Fibroblast of pulmonary artery (primary cell): ENCODE results near the gene IFI30.
A peak's percentile ranks its signal among the peaks of the same experiment; 100 is the strongest.
"Not testable (repeated sequence)": the region's sequence is repeated elsewhere in the genome, so short reads cannot be mapped to it uniquely, and the experiment has no call there.

Source experiments
- DNase-seq: peaks from one replicate; pipeline ENCODE4 v3.0.0-alpha.2; 2010; ENCODE audit warnings: low read depth
- H3K4me3 ChIP-seq: replicated peaks from 2 replicates; pipeline ENCODE4 v1.5.1; 2011; ENCODE audit warnings: low read depth, mild to moderate bottlenecking, control low read depth, low read length, moderate library complexity
- TF ChIP-seq, protein P1 (sequence below): IDR thresholded peaks from 2 replicates; pipeline ENCODE4 v1.5.1; 2011; ENCODE audit warnings: mild to moderate bottlenecking, control low read depth, low read length, inconsistent platforms; ENCODE audit errors: missing control alignments

IFI30 gene

DNA sequence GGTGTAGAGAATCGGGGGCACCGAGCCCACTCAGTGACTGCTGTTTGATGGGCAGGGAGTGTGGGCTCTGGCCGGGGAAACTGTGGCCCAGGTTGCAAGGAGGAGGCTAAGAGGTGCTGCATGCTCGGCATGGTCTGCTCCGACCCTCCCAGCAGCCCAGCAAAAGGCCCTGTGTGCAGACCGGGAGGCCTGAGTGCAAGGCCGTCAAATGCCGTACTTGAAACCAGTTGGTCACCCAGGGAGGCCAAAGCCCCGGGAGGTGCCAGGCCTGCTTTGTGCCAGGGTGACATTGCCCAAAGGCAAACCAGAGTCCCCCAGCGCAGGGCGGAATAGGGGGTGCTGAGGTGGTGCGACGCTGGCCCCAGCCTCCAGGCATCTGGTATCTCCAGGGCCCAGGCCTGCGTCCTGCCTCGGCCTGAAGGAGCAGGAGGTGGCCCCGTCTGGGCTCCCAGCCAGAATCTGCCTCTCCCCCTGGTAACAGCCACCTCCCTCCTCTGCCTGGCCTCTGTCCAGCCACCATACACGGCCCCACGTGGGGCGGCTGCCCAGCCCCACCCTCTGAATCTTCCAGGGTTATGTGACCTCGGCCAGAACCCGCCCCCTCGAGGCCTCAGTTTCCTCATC, 16.7 kb upstream of the IFI30 start:
- TF ChIP-seq, protein P1, sequence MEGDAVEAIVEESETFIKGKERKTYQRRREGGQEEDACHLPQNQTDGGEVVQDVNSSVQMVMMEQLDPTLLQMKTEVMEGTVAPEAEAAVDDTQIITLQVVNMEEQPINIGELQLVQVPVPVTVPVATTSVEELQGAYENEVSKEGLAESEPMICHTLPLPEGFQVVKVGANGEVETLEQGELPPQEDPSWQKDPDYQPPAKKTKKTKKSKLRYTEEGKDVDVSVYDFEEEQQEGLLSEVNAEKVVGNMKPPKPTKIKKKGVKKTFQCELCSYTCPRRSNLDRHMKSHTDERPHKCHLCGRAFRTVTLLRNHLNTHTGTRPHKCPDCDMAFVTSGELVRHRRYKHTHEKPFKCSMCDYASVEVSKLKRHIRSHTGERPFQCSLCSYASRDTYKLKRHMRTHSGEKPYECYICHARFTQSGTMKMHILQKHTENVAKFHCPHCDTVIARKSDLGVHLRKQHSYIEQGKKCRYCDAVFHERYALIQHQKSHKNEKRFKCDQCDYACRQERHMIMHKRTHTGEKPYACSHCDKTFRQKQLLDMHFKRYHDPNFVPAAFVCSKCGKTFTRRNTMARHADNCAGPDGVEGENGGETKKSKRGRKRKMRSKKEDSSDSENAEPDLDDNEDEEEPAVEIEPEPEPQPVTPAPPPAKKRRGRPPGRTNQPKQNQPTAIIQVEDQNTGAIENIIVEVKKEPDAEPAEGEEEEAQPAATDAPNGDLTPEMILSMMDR, result no peak
- H3K4me3 ChIP-seq, result no peak overlapping the region
- DNase-seq, result peak; percentile 95

DNA sequence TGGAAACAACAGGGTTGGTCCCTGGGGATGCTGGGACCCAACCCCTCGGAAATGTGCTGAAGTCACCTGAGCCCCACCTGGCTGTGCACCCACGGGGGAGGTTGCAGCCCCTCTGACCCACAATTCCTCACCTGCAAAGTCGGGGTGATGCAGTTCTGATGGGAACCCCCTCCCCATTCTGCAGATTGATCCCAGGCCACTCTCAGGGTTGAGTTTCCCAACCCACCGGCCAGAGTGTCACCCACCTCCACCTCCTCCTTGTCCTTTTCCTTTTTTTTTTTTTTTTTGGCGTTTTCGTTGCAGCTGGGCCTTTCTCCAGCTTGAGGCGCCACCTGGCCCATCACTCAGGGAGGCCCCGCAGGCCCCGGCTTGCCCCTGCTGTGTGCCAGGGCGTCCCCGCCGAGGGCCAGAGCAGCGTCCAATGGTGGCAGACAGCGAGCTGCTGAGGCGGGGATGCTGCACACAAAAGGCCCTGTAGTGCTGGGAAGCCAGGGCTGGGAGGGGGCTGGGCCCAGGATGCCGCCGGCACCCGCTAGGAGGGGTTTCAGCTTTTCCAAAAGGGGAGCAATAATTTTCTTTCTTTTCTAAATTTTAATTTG, 16.0 kb upstream of the IFI30 start:
- no peak for DNase-seq
- H3K4me3 ChIP-seq, result no peak overlapping the region
- TF ChIP-seq, protein P1, result no peak

DNA sequence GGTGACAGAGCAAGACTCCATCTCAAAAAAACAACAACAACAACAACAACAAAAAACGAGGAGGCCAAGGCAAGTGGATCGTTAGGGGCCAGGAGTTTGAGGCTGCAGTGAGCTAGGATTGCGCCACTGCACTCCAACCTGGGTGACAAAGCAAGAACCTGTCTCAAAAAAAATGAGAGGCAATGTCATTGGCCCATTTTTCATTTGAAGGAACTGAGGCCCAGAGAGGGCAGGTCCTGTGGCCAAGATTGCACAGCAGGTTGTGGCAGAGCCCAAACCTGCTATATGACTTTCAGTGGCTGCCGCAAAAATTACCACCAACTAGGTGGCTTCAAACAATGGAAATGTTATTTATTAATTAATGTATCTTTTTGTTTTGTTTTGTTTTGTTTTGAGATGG, 15.1 kb upstream of the IFI30 start:
- TF ChIP-seq, protein P1, result no peak
- DNase-seq, result no peak
- H3K4me3 ChIP-seq, result no peak overlapping the region

DNA sequence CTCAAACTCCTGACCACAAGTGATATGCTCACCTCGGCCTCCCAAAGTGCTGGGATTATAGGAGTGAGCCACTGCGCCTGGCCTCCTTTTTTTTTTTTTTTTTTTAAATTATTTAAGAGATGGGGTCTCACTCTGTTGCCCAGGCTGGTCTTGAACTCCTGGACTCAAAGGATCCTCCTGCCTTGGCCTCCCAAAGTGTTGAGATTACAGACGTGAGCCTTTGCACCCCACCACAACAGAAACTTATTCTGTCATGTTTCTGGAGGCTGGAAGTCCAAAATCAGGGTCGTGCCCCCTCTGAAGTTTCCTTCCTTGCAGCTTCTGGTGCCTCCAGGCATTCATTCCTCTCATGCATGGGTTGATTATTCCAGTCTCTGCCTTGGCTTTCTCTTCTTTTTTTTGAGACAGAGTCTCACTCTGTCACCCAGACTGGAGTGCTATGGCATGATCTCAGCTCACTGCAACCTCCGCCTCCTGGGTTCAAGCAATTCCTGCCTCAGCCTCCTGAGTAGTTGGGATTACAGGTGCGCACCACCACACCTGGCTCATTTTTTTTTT, 14.5 kb upstream of the IFI30 start:
- not testable (repeated sequence) for DNase-seq, H3K4me3 ChIP-seq

DNA sequence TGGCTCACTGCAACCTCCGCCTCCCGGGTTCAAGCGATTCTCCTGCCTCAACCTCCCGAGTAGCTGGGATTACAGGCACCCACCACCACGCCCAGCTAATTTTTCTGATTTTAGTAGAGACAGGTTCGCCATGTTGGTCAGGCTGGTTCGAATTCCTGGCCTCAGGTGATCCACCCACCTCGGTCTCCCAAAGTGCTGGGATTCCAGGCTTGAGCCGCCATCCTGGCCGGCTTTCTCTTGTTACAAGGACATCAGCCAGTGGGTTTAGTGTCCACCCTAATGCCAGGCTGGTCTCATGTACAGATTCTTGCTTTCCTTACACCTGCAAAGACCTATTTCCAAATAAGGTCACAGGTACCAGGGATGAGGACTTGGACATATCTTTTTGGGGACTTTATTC, 13.8 kb upstream of the IFI30 start:
- no peak for DNase-seq
- TF ChIP-seq, protein P1, result no peak
- no peak overlapping the region for H3K4me3 ChIP-seq

DNA sequence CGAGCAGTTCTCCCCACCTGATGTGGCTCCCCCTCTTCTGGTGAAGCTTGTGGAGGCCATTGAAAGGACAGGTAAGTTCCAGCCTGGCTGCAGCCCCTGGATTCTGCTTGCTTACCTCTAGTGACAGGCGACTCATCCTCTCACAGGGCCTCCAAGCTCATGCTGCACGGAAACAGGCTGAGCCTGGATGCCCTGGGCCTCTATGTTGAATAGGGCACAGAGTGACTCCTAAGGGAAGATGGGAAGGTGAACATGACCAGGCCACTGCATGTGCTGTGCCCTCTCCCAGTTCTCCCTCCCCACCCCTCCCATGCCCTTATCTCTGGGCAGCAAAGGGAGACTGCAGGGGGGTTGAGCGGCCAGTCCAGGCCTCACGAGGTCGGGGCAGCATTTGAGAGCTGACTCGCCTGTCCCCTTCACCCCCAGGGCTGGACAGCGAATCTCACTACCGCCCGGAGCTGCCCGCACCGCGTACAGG, 13.1 kb upstream of the IFI30 start:
- TF ChIP-seq, protein P1, result no peak
- H3K4me3 ChIP-seq, result peak overlapping the region; percentile 10
- DNase-seq, result no peak

DNA sequence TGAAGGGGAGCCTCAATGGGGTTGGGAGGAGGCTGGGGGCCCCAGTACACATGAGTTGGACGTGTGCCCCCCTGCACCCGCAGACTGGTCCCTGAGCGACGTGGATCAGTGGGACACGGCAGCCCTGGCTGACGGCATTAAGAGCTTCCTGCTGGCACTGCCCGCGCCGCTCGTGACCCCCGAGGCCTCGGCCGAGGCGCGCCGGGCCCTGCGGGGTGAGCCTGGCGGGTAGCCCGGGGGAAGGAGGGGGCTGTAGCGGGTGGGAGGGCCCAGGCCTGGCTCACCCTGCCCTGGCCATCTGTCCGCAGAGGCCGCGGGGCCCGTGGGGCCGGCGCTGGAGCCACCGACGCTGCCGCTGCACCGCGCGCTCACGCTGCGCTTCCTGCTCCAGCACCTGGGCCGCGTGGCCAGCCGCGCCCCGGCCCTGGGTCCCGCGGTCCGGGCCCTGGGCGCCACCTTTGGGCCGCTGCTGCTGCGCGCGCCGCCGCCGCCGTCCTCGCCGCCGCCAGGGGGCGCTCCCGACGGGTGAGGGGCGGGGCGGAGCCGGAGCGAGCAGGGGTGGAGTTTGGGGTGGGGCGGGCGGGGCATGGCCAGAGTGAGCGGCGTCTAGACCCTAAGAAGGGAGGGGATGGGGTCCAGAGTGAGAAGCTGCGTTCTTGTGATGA, 12.5 kb upstream of the IFI30 start:
- H3K4me3 ChIP-seq, result peak overlapping the region; percentile 10
- TF ChIP-seq, protein P1, result no peak
- DNase-seq, result peak; percentile 57
